Measurements from ENCODE around the gene ADCY10. TPM values are rescaled to one million over a fixed set of nuclear protein-coding genes. Genes with fewer than 3 reads are reported as not detected.

Gene ADCY10
- total RNA-seq, 1 experiment from 2014 or later, result 0.31 TPM

DNA sequence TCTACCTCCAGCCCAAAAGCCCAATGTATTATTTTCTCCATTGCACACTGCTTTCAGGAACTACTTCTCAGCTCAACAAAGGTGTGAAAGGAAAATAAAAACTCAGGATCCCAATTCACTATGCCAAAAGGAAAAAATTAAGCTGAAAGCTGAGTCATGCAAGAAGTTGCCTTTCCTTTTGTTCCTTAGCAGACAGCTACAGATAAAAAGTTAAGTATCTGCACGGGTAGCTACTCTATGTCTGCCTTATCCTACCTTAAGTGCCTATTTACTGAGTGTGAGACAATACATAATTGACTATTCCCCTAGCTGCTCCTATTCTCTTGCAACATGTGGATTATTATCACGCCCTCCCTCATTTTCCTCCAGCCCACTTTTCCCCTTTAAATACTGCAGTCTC lies 84.1 kb downstream of the ADCY10 start:
- no peak for DNase-seq
- intact Hi-C loops (cut with micrococcal nuclease; ENCODE audit: unreplicated experiment), result no loop called here
- no TSS peak for BruUV-seq (replicated peaks)
- H3K4me1 Mint-ChIP-seq (ENCODE audit: low read depth, unreplicated experiment), result peaks cover 12% of the 10 kb centered on the region
- H3K36me3 Mint-ChIP-seq (ENCODE audit: insufficient read depth, unreplicated experiment), result no peaks in the 10 kb centered on the region
- no peaks in the 10 kb centered on the region for H3K9me3 Mint-ChIP-seq (ENCODE audit: low read depth, unreplicated experiment)
- no peak overlapping the region for H3K27ac Mint-ChIP-seq (ENCODE audit: unreplicated experiment)
- H3K4me3 Mint-ChIP-seq (ENCODE audit: low read depth, unreplicated experiment), result no peak overlapping the region
- H3K27me3 Mint-ChIP-seq (ENCODE audit: unreplicated experiment), result no peaks in the 10 kb centered on the region
- no peak for TF ChIP-seq CTCF (IDR thresholded peaks at IDR 0.05; ENCODE audit: unreplicated experiment)
- CTCF ChIA-PET, result no interaction called here

GRCh38 chr1:167826127-167826526 lies 87.8 kb downstream of the ADCY10 start:
- CTCF ChIA-PET, result no interaction called here
- no peaks in the 10 kb centered on the region for H3K27me3 Mint-ChIP-seq (ENCODE audit: unreplicated experiment)
- no peak overlapping the region for H3K4me3 Mint-ChIP-seq (ENCODE audit: low read depth, unreplicated experiment)
- no peak for TF ChIP-seq CTCF (IDR thresholded peaks at IDR 0.05; ENCODE audit: unreplicated experiment)
- no peak overlapping the region for H3K27ac Mint-ChIP-seq (ENCODE audit: unreplicated experiment)
- DNase-seq, result no peak
- H3K9me3 Mint-ChIP-seq (ENCODE audit: low read depth, unreplicated experiment), result no peaks in the 10 kb centered on the region
- peaks cover 32% of the 10 kb centered on the region for H3K4me1 Mint-ChIP-seq (ENCODE audit: low read depth, unreplicated experiment)
- no peaks in the 10 kb centered on the region for H3K36me3 Mint-ChIP-seq (ENCODE audit: insufficient read depth, unreplicated experiment)
- BruUV-seq (replicated peaks), result no TSS peak
- intact Hi-C loops (cut with micrococcal nuclease; ENCODE audit: unreplicated experiment), result no loop called here

GRCh38 chr1:167825419-167826079 lies 88.4 kb downstream of the ADCY10 start:
- Mint-ChIP-seq H3K4me3 (ENCODE audit: low read depth, unreplicated experiment) (no peak overlapping the region), H3K27me3 (ENCODE audit: unreplicated experiment) (no peaks in the 10 kb centered on the region), H3K9me3 (ENCODE audit: low read depth, unreplicated experiment) (no peaks in the 10 kb centered on the region), H3K27ac (ENCODE audit: unreplicated experiment) (no peak overlapping the region), H3K4me1 (ENCODE audit: low read depth, unreplicated experiment) (peaks cover 38% of the 10 kb centered on the region), H3K36me3 (ENCODE audit: insufficient read depth, unreplicated experiment) (no peaks in the 10 kb centered on the region)
- BruUV-seq (replicated peaks), result no TSS peak
- CTCF ChIA-PET, result interaction anchor here (0.8 kb wide), 1 partner anchor 24 kb away, joined by 3 read pairs; no protein-coding TSS in a partner anchor
- intact Hi-C loops (cut with micrococcal nuclease; ENCODE audit: unreplicated experiment), result no loop called here
- TF ChIP-seq CTCF (IDR thresholded peaks at IDR 0.05; ENCODE audit: unreplicated experiment), result no peak
- no peak for DNase-seq

GRCh38 chr1:167824163-167824794 lies 89.7 kb downstream of the ADCY10 start:
- Mint-ChIP-seq H3K36me3 (ENCODE audit: insufficient read depth, unreplicated experiment) (peaks cover 9% of the 10 kb centered on the region), H3K27me3 (ENCODE audit: unreplicated experiment) (no peaks in the 10 kb centered on the region), H3K4me3 (ENCODE audit: low read depth, unreplicated experiment) (no peak overlapping the region), H3K27ac (ENCODE audit: unreplicated experiment) (no peak overlapping the region), H3K9me3 (ENCODE audit: low read depth, unreplicated experiment) (peaks cover 3% of the 10 kb centered on the region), H3K4me1 (ENCODE audit: low read depth, unreplicated experiment) (peaks cover 38% of the 10 kb centered on the region)
- DNase-seq, result no peak
- intact Hi-C loops (cut with micrococcal nuclease; ENCODE audit: unreplicated experiment), result loop anchor here (5.0 kb wide), 1 partner anchor 103 kb away; no protein-coding TSS in a partner anchor
- no TSS peak for BruUV-seq (replicated peaks)
- CTCF ChIA-PET, result interaction anchor here (0.8 kb wide), 1 partner anchor 25 kb away, joined by 3 read pairs; no protein-coding TSS in a partner anchor
- TF ChIP-seq CTCF (IDR thresholded peaks at IDR 0.05; ENCODE audit: unreplicated experiment), result no peak

Data from Calu3 (cell line).